ENCODE results near the gene SNAP29. TPM values are rescaled to one million over a fixed set of nuclear protein-coding genes. Genes with fewer than 3 reads are reported as not detected.
"Not testable (repeated sequence)": the region's sequence is repeated elsewhere in the genome, so short reads cannot be mapped to it uniquely, and the experiment has no call there.

The SNAP29 gene
- total RNA-seq, 5 donors from 2014 or later (not counting 1 experiment from before 2014, with no cell fraction given) = 15.8 to 26.2 (median 23.3) TPM

DNA sequence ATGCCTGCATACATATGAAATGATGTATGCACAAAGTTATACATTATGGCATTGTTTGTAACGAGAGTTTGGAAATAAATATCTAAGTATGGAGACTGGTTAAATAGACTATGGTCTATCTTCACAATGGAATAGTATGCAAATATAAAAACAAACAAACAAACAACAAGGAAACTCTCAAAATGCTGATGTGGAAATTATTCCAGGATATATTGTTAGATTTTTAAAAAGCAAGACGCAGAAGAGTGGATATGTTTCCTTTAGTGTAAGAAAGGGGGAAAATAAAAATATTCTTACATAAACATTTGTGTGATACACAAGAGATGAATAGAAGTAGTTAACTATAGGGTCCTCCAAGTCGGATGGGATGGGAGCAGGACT, 47.6 kb downstream of the SNAP29 start:
- no peaks in the 10 kb centered on the region for H3K9me3 Mint-ChIP-seq
- ChIA-PET POLR2A (interaction anchor here in 1 of 2 donors (0.5 kb wide), 1 partner anchor 298 kb away, joined by 6 read pairs; no protein-coding TSS in a partner anchor), CTCF (no interaction called here)
- no peaks in the 10 kb centered on the region for H3K27me3 Mint-ChIP-seq
- no peak overlapping the region for H3K4me3 Mint-ChIP-seq
- Histone ChIP-seq H3K27ac (ENCODE audit: low read length) (no peak overlapping the region), H3K36me3 (ENCODE audit: control insufficient read depth in 2 of 2, extremely low read depth in 1 of 2, insufficient read depth in 1 of 2, low read length in 1 of 2) (no peaks in the 10 kb centered on the region), H3K4me1 (ENCODE audit: control insufficient read depth in 1 of 2, extremely low read depth in 1 of 2, insufficient read depth in 2 of 2, low read length in 2 of 2) (no peaks in the 10 kb centered on the region), H3K9me3 (no peaks in the 10 kb centered on the region), H3K4me3 (ENCODE audit: control insufficient read depth in 1 of 2, extremely low read depth in 1 of 2, low read length in 1 of 2) (no peak overlapping the region), H3K27me3 (replicated peaks in 1 of 2; ENCODE audit: control insufficient read depth in 2 of 2, extremely low read depth in 1 of 2, insufficient read depth in 2 of 2, low read length in 1 of 2) (peaks cover 0 to 3% of the 10 kb centered on the region in 2 experiments)
- WGBS (ENCODE audit: insufficient coverage) = no CpG with 5 or more reads among the region's 3 CpGs
- ATAC-seq (replicated peaks in 1 of 4) = no peak
- H3K36me3 Mint-ChIP-seq = no peaks in the 10 kb centered on the region
- DNase-seq = no peak
- no peak overlapping the region for H3K27ac Mint-ChIP-seq
- H3K4me1 Mint-ChIP-seq = no peaks in the 10 kb centered on the region

GRCh38 chr22:20908717-20909116, 49.9 kb downstream of the SNAP29 start:
- POLR2A ChIA-PET; H3K36me3 ChIP-seq (ENCODE audit: control insufficient read depth in 2 of 2, extremely low read depth in 1 of 2, insufficient read depth in 1 of 2, low read length in 1 of 2); DNase-seq; CTCF ChIA-PET; ATAC-seq (replicated peaks in 1 of 4); H3K27ac ChIP-seq (ENCODE audit: low read length); H3K27ac Mint-ChIP-seq; H3K36me3 Mint-ChIP-seq; H3K9me3 Mint-ChIP-seq; H3K4me1 ChIP-seq (ENCODE audit: control insufficient read depth in 1 of 2, extremely low read depth in 1 of 2, insufficient read depth in 2 of 2, low read length in 2 of 2); H3K4me3 Mint-ChIP-seq; H3K4me3 ChIP-seq (ENCODE audit: control insufficient read depth in 1 of 2, extremely low read depth in 1 of 2, low read length in 1 of 2); H3K27me3 Mint-ChIP-seq; H3K9me3 ChIP-seq; H3K27me3 ChIP-seq (replicated peaks in 1 of 2; ENCODE audit: control insufficient read depth in 2 of 2, extremely low read depth in 1 of 2, insufficient read depth in 2 of 2, low read length in 1 of 2); H3K4me1 Mint-ChIP-seq: not testable (repeated sequence)
- WGBS (ENCODE audit: insufficient coverage) = 97% methylated on average over 3 of the region's 5 CpGs

DNA sequence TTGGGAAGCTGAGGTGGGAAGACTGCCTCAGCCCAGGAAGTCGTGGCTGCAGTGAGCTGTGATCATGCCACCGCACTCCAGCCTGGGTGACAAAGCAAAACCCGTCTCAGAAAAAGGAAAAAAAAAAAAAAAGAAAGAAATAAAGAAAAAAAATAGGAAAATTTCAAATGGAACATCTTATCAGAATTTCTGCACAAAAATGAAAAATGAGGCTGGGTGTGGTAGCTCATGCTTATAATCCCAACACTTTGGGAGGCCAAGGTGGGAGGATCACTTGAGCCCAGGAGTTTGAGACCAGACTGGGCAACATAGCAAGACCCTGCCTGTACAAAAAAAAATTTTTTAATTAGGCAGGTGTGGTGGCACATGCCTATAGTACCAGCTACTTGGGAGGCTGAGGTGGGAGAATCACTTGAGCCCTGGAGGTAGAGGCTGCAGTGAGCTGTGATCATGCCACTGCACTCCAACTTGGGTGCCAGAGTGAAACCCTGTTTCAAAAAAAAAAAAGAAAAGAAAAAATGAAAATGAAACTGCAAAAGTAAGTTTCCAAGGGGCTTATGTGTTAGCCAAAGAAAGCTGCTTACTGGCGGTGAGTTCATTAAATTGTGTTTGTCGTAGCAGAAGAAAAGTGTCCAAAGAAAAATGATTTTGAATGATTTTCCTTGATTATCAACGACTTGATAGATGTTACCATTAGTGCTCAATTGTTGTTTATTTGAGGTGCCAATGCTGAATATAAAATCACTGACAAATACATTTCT, 50.9 kb downstream of the SNAP29 start:
- Histone ChIP-seq H3K4me3 (ENCODE audit: control insufficient read depth in 1 of 2, extremely low read depth in 1 of 2, low read length in 1 of 2) (no peak overlapping the region), H3K27ac (ENCODE audit: low read length) (no peak overlapping the region), H3K9me3 (no peaks in the 10 kb centered on the region), H3K4me1 (ENCODE audit: control insufficient read depth in 1 of 2, extremely low read depth in 1 of 2, insufficient read depth in 2 of 2, low read length in 2 of 2) (no peaks in the 10 kb centered on the region), H3K36me3 (ENCODE audit: control insufficient read depth in 2 of 2, extremely low read depth in 1 of 2, insufficient read depth in 1 of 2, low read length in 1 of 2) (no peaks in the 10 kb centered on the region), H3K27me3 (replicated peaks in 1 of 2; ENCODE audit: control insufficient read depth in 2 of 2, extremely low read depth in 1 of 2, insufficient read depth in 2 of 2, low read length in 1 of 2) (no peaks in the 10 kb centered on the region)
- H3K27ac Mint-ChIP-seq = no peak overlapping the region
- 56% methylated on average over 2 of the region's 6 CpGs for WGBS (ENCODE audit: insufficient coverage)
- no peaks in the 10 kb centered on the region for H3K4me1 Mint-ChIP-seq
- H3K4me3 Mint-ChIP-seq = no peak overlapping the region
- ChIA-PET CTCF (no interaction called here), POLR2A (interaction anchor here (0.6 to 1.2 kb wide), 3 partner anchors 11 to 862 kb away, joined by 3 to 14 read pairs (median 4); no protein-coding TSS in a partner anchor)
- DNase-seq (no peak), ATAC-seq (replicated peaks in 1 of 4) (no peak)
- no peaks in the 10 kb centered on the region for H3K36me3 Mint-ChIP-seq
- no peaks in the 10 kb centered on the region for H3K27me3 Mint-ChIP-seq
- H3K9me3 Mint-ChIP-seq = no peaks in the 10 kb centered on the region

DNA sequence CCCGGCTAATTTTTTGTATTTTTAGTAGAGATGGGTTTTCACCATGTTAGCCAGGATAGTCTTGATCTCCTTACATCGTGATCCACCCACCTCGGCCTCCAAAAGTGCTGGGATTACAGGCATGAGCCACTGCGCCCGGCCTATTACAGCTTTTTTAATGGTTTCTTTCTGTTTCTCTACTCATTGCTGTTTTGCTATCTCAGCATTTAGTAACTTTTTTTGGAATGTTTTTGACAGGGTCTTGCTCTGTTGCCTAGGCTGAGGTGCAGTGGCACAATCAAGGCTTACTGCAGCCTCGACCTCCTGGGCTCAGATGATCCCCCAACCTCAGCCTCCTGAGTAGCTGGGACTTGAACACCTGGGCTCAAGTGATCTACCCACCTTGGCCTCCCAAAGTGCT, 53.7 kb downstream of the SNAP29 start:
- ChIA-PET POLR2A (no interaction called here), CTCF (no interaction called here)
- Mint-ChIP-seq H3K27ac (no peak overlapping the region), H3K4me3 (no peak overlapping the region), H3K9me3 (no peaks in the 10 kb centered on the region), H3K36me3 (no peaks in the 10 kb centered on the region), H3K27me3 (no peaks in the 10 kb centered on the region), H3K4me1 (peaks cover 9 to 14% (median 9%) of the 10 kb centered on the region in 3 donors)
- Histone ChIP-seq H3K9me3 (no peaks in the 10 kb centered on the region), H3K27ac (ENCODE audit: low read length) (no peak overlapping the region), H3K36me3 (ENCODE audit: control insufficient read depth in 2 of 2, extremely low read depth in 1 of 2, insufficient read depth in 1 of 2, low read length in 1 of 2) (no peaks in the 10 kb centered on the region), H3K27me3 (replicated peaks in 1 of 2; ENCODE audit: control insufficient read depth in 2 of 2, extremely low read depth in 1 of 2, insufficient read depth in 2 of 2, low read length in 1 of 2) (no peaks in the 10 kb centered on the region), H3K4me1 (ENCODE audit: control insufficient read depth in 1 of 2, extremely low read depth in 1 of 2, insufficient read depth in 2 of 2, low read length in 2 of 2) (peaks cover 2 to 8% of the 10 kb centered on the region in 2 experiments), H3K4me3 (ENCODE audit: control insufficient read depth in 1 of 2, extremely low read depth in 1 of 2, low read length in 1 of 2) (no peak overlapping the region)
- ATAC-seq (replicated peaks in 1 of 4) (no peak), DNase-seq (no peak)
- 91% methylated on average over 5 of the region's 6 CpGs for WGBS (ENCODE audit: insufficient coverage)

- peak within 1 kb of the TSS; percentile 74 to 86 for H3K4me3 ChIP-seq (ENCODE audit: control insufficient read depth in 1 of 2, extremely low read depth in 1 of 2, low read length in 1 of 2)
- no peaks in the 10 kb centered on the region for H3K36me3 ChIP-seq (ENCODE audit: control insufficient read depth in 2 of 2, extremely low read depth in 1 of 2, insufficient read depth in 1 of 2, low read length in 1 of 2)
- peak; percentile 88 to 98 (median 95) for DNase-seq
- H3K27ac ChIP-seq (ENCODE audit: low read length) = peak within 1 kb of the TSS; percentile 74
- ATAC-seq (replicated peaks in 1 of 4) = peak; percentile 98
- ChIA-PET POLR2A (no interaction called here), CTCF (interaction anchor here (0.6 to 1.3 kb wide), 4 partner anchors 9 to 795 kb away, joined by 3 to 4 read pairs (median 4); no protein-coding TSS in a partner anchor)
- Mint-ChIP-seq H3K4me3 (peak within 1 kb of the TSS; percentile 95 to 97 (median 97)), H3K9me3 (no peaks in the 10 kb centered on the region), H3K36me3 (peaks cover 3% of the 10 kb centered on the region), H3K4me1 (peaks cover 36 to 45% (median 40%) of the 10 kb centered on the region in 3 donors), H3K27me3 (no peaks in the 10 kb centered on the region), H3K27ac (peak within 1 kb of the TSS; percentile 88 to 91)
- under 1% methylated on average over 92 of the region's 92 CpGs for WGBS (ENCODE audit: insufficient coverage)
- H3K27me3 ChIP-seq (replicated peaks in 1 of 2; ENCODE audit: control insufficient read depth in 2 of 2, extremely low read depth in 1 of 2, insufficient read depth in 2 of 2, low read length in 1 of 2) = no peaks in the 10 kb centered on the region
- peaks cover 23 to 29% of the 10 kb centered on the region in 2 experiments for H3K4me1 ChIP-seq (ENCODE audit: control insufficient read depth in 1 of 2, extremely low read depth in 1 of 2, insufficient read depth in 2 of 2, low read length in 2 of 2)
- no peaks in the 10 kb centered on the region for H3K9me3 ChIP-seq
Observed at GRCh38 chr22:20916916-20917810, 58.4 kb downstream of the SNAP29 start, which contains the start of gene CRKL. CRKL (plus strand) TSS chr22:20917407; CDS start chr22:20917935, 528 bp downstream.

- Histone ChIP-seq H3K9me3 (no peaks in the 10 kb centered on the region), H3K4me3 (ENCODE audit: control insufficient read depth in 1 of 2, extremely low read depth in 1 of 2, low read length in 1 of 2) (peak overlapping the region; percentile 74 to 86), H3K36me3 (ENCODE audit: control insufficient read depth in 2 of 2, extremely low read depth in 1 of 2, insufficient read depth in 1 of 2, low read length in 1 of 2) (no peaks in the 10 kb centered on the region), H3K27ac (ENCODE audit: low read length) (no peak overlapping the region), H3K27me3 (replicated peaks in 1 of 2; ENCODE audit: control insufficient read depth in 2 of 2, extremely low read depth in 1 of 2, insufficient read depth in 2 of 2, low read length in 1 of 2) (no peaks in the 10 kb centered on the region), H3K4me1 (ENCODE audit: control insufficient read depth in 1 of 2, extremely low read depth in 1 of 2, insufficient read depth in 2 of 2, low read length in 2 of 2) (peaks cover 27 to 43% of the 10 kb centered on the region in 2 experiments)
- DNase-seq (no peak), ATAC-seq (replicated peaks in 1 of 4) (no peak)
- CTCF ChIA-PET = no interaction called here
- 0% methylated on average over 1 of the region's 19 CpGs for WGBS (ENCODE audit: insufficient coverage)
- H3K27me3 Mint-ChIP-seq = no peaks in the 10 kb centered on the region
- H3K27ac Mint-ChIP-seq = peak overlapping the region; percentile 88 to 91
- peaks cover 3% of the 10 kb centered on the region for H3K36me3 Mint-ChIP-seq
- H3K9me3 Mint-ChIP-seq = no peaks in the 10 kb centered on the region
- peaks cover 46 to 50% (median 47%) of the 10 kb centered on the region in 3 donors for H3K4me1 Mint-ChIP-seq
- H3K4me3 Mint-ChIP-seq = peak overlapping the region; percentile 95 to 97 (median 97)
- POLR2A ChIA-PET = no interaction called here
Observed at GRCh38 chr22:20918663-20919218, 59.9 kb downstream of the SNAP29 start.

Measured in T-cell (primary cell).